Activated effector memory CD4-positive, alpha-beta T cell treated with anti-CD3 and anti-CD28 coated beads, Interleukin-2, amount 50 U/mL, for 16 hours (primary cell): ENCODE results near the gene VEGFC.

Source experiments
- DNase-seq: peaks from one replicate; pipeline ENCODE4 v3.0.0-alpha.2; 2020

The VEGFC gene

DNA sequence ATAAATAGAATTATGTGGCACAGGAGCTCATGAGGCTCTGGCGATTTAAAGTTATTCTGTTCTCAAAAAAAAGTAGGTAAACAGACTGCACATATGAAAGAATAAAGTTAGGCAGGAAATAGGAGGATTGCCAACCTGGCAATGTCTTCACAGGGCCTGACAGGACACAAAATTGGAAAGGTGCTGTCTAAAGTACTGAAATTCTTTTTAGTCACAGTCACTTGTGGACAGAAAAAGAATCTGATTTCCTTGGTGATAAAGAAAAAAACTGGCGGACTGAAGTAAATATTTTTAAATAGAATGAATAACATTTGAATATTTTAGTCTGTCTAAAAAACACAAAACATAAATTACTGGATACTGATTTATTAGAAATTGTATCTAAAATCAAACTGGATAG lies 124.4 kb downstream of the VEGFC start:
- no peak for DNase-seq

DNA sequence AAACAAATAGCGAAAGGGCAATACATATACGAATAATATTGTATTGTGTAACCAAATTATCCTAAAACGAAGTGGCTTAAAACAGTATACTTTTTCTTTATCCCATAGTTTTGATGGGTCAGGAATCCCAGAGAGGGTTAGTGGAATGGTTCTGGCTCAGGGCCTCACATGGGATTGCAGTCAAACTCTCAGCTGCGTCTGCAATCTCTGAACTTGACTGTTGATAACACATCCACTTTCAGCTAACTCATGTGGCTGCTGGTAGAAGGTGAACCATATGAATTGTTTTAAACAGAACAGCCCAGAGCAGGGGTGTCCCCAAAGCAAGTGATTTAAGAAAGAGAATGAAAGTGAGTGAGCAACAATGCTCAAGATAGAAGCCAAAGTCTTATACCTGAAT lies 127.8 kb downstream of the VEGFC start:
- DNase-seq: no peak

DNA sequence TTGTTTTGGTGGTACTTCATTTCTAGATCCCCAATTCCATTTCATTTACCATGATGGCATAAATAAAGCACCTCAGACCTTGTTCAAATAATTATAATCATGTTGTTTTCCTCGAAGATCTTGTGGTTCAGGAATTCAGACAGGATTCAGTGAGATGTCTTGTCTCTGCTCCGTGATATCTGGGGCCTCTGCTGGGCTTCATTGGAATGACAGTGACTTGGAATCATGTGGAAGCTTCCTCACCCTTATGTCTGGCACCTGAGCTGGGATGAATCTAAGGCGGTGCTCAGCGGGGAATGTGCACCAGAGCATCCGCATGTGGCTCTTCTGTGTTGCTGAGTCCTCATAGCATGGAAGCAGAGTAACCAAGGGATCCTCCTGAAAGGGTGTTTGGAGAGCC lies 132.2 kb downstream of the VEGFC start:
- DNase-seq: no peak

DNA sequence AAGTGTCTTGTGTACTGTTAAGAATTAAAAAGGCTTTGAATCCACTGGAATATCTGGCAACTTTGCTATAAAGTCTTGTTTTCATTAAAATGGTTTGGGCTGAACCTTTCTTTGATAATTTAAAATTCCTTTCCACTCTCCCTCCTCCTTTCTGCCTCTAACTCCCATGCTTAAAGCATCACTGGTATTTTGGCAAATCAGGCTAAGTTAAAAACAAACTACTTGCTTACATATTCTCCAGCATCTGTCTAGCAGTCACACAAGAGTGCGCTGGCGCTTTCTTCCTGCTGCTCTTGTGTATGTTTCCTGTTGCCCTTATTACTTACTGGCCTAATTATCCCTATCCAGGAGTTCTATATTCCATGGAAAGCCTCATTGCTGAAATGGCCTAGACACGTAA lies 136.6 kb downstream of the VEGFC start:
- DNase-seq: no peak

DNA sequence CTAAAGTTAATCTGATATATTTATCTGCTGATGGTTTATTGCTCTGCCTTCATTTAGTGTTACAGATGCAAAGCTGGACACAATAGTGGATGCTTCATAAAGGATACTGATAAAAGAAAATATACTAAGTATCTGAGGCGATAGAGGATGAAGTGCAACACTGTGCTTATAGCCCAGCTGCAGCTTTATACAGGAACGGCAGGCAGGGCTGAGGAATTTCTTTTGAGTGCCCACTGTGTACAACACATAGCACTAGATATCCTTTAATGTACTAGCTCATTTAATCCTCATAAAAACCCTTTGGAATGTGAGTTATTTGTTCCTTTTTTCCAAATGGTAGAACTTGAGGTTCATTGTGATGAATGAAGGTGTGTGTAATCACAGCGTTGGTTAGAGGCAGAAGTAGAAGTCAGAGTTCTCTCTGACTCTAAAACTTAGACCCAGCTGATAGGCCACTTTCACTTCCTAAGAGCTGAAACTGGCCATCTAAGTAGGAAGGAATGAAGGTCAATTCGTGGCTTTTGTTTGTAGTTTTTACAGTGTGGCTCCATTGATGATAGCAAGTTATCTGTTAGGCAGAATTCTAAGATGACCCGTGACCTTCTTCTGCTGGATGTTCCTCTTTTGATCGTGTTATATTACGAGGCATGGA lies 138.0 kb downstream of the VEGFC start:
- no peak for DNase-seq

DNA sequence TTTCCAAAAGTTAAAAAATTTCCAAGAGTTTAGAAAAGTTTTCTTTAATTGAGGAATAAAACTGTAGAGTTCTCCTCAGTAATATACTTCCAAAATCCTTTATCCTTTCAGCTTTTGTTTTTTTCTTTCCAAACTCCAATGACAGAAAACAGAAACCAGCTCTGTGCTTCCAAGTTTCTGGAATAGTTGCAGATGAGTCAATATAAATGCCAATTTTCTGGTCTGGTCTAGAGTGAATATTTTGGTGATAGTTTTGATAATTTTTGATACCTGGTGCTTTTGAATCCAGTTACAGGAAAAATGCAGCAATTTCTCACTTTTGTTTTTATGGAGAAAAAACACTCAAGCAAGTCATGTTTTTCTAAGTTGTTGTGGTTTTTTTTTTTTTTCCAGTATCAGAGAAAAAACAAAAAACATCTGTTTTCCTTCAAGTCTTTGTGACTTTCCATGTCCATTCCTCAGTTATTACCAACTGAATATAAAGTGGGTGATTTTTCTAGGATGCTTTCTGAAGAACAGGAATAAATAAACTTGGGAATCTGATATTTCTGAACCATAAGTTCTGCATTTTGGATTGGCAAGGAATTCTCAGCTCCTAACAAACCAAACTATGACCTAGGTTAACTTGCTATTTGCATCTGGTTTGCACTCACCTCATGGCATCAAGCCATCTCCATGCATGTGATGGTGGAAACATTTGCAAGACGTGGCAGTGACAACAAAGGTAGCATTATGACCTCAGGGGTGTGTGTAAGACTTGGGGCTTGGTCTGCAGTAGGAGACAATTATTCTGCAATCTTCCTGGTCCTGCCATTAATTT lies 139.1 kb downstream of the VEGFC start:
- DNase-seq: no peak

DNA sequence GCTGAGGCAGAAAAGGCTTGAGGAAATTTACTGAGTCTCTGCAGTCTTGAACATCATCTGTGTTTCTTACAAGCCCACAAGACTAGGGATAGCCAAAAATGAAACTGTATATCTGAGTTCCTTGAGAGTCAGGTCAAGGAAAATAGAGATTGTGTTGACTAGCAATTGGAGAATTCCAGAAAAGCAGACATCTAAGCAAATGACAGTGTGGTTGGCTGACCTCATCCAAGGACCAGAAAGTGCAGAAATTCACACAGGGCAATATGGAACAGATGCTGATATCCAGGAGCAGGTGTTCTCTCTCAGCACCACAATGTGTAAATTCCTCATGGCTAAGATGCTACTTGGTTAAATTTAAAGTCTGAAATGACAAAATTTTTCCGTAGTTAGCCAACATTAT lies 146.4 kb downstream of the VEGFC start:
- DNase-seq: no peak

DNA sequence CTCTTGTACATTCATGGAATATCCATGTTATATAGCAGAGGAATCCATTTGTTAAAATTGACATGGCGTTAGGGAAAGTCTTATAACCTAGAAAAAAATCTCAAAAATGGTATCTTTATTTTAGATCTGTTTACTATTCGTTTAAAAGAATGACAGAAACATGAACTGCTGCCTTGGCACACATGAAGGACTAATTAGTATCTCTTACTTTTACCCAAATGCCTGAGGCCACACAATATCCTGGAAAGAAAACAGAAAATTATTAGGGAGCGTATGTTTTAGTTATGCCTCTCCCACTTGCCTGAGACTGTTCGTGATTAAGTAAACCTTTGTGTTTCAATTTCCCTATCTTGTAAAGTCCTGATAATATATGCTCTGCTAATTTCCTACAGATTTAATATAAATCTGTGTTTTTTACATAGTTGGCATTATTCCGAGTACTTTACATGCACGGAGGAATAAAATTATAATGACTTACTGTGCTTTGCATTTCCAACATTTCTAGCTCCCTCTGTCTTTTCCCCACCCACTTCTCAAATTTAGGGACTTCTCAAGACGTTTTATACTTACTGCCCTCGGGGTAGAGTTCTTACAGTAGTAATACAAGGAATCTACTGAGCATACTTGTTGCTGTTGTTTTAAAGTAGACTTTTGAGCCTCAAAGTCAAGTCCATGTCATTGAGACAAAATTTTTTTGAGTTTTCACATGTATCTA lies 147.3 kb downstream of the VEGFC start:
- no peak for DNase-seq

DNA sequence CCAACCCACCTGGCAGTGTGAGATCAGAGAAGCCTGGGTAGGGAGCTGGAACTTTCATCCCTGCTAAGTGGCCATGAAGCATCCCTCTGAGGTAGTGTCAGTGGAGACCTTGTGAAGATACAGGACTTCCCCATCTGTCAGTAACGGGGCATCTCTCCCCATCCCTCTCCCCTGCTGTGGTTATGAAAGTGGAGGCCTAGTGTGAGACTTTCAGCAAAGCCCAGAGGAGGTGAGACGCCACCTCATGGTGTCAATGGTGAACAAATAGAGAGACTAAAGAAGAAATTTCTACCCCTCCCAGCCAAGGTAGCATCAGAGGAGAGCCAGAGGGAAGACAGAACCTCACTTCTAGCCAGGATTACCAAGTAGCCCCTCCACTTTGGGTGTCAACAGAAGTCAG lies 150.2 kb downstream of the VEGFC start:
- no peak for DNase-seq

DNA sequence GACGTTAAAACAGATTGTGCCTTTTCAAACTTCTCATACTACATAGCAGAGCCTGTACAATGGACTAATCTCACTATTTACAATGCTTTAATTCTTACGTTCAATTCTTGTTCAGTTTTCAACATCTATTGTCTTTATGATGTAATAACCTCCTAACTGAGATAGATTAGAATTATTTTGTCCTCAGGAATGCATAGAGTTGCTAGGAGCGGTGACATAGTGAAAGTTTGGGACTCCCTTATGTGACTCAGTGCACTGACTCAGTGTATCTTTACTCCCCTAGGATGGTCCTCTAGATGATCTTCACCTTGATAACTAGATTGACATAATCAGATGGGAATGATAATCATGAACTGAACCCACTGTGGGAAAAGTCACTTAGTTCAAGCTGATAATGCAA lies 151.5 kb downstream of the VEGFC start:
- DNase-seq: no peak

DNA sequence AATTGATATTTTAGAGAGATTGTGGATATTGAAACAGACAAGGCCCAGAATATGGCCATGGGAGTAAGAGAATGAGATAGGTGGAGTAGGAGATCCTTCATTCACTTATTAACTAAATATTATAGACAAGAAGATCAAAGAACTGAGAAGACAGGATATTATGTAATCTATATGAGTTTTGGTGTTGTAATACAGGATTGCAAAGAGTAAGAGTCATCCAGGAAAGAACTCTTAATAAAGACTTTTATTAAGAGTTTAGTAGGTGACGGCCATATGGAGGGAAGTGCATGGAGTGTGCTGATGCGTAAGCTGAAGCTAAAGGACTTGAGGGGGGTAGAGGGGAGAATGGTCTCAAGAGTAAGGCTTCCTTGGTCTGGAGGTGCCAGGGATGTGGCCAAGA lies 153.7 kb downstream of the VEGFC start:
- DNase-seq: no peak

DNA sequence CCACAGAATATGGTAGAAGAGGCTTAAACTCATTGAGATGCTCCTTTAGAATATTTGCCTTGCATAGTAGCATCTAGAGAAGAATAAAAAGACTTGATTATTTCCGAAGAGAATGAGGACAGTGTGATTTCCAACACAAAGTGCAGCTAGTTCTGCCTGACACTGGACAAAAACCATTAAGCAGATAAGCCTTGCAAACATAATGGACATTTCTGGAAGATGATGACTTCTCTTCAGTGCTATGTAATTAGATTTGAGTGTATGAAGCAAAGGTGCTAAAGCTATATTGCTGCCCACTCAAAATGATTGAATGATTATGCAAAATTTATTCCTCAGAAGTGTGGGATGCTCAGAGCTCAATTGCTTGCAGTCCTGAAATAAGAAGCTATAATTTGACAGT lies 156.4 kb downstream of the VEGFC start:
- no peak for DNase-seq

DNA sequence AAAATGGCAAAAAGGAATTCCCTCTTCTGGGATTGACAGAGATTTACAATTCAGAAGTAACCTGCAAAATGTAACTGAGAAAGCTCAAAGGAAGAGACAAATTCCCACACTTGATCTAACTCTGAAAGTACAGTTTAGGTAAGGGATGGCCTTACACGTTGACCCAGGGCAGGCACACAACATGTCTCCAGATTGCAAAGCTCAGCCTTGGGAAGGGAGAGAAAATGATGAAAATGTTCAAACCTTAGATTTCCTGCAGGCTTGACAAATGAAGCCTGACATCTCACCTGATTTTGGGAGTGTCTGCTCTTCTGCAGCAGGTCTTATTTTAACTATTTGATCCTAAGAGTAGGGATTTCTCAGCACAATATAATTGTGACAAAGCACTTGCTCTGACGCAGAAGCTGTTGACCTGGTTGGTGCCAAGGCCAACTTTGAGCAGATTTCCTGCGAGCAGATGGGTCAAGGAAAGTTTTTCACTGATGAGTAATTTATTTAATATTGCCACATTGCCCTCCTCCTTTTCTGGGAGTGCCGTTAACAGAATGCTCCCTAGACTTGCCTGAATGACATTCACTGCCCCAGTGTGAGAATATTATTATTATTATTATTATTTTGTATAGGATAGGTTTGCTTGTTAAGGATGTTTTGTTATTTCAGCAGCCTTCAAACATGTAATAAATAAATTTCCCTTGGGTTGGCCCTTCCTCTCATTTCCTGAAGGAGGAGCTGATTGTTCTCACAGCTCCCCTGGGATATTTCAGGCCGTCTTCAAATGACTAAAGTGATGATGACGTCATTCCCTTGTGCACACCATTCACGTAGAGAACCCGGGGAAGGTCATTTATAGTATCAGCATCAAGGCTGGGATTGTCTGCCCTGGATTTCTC lies 157.1 kb downstream of the VEGFC start:
- DNase-seq: no peak
